ENCODE results near the gene MYEOV.

The MYEOV gene

DNA sequence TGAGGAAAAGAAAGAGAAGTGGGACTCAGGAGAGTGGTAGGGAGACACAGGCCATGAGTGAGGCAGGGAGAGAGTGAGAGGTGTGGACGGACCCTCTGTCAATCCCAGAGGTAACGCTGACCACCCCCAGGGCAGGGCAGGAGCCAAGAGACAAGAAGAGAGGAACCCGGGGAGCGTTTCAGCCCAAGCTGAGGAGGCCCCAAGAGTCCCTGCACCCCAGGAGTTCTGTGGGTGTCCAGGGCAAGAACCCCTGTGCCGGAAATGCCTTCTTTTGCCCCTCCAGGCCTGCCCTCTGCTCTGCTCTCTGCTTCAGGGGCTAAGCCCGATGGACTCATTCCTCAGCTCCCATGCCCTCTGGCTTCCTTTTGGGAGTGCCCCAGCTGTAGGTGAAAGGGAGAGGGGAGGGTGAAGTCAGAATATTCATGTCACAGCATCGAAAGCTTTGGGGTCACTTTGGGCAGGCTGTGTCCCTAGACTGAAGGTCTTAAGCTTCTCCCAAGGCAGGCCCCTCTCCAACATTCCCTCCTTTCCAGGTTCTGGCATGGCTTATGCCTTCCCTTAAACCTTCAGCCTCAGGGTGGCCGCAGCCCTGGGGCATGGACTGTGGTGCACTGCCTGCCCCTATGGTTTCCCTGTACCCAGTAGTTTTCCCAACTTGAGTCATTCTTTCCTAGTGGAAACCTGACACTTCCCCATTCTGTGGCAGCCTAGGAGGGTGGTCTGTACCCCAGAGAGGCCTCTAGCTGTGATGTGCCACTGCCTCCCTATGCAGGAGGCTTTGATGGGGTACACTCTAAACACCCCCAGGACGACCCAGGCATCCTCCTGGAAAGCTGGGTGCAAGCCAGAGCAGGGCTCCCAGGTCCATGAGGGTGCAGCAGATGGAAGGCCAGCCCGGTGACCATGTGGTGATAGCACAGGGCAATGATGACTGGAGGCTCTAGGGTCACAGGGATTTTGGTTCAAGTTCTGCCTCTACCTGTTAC lies 27.1 kb downstream of the MYEOV start:
- no peak overlapping the region for H3K27ac ChIP-seq
- TF ChIP-seq, protein P1, sequence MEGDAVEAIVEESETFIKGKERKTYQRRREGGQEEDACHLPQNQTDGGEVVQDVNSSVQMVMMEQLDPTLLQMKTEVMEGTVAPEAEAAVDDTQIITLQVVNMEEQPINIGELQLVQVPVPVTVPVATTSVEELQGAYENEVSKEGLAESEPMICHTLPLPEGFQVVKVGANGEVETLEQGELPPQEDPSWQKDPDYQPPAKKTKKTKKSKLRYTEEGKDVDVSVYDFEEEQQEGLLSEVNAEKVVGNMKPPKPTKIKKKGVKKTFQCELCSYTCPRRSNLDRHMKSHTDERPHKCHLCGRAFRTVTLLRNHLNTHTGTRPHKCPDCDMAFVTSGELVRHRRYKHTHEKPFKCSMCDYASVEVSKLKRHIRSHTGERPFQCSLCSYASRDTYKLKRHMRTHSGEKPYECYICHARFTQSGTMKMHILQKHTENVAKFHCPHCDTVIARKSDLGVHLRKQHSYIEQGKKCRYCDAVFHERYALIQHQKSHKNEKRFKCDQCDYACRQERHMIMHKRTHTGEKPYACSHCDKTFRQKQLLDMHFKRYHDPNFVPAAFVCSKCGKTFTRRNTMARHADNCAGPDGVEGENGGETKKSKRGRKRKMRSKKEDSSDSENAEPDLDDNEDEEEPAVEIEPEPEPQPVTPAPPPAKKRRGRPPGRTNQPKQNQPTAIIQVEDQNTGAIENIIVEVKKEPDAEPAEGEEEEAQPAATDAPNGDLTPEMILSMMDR (conservative IDR thresholded peaks at IDR 0.05): no peak
- no peak for TF ChIP-seq ZFX (IDR thresholded peaks at IDR 0.05)

- H3K27ac ChIP-seq: no peak overlapping the region
- TF ChIP-seq ZFX (IDR thresholded peaks at IDR 0.05): no peak
- TF ChIP-seq, protein P1 (conservative IDR thresholded peaks at IDR 0.05): no peak
These were observed 28.0 kb downstream of the MYEOV start for GRCh38 chr11:69321877-69322361.

GRCh38 chr11:69325446-69325845 lies 31.5 kb downstream of the MYEOV start:
- TF ChIP-seq ZFX (IDR thresholded peaks at IDR 0.05): no peak
- TF ChIP-seq, protein P1 (conservative IDR thresholded peaks at IDR 0.05): no peak
- no peak overlapping the region for H3K27ac ChIP-seq

DNA sequence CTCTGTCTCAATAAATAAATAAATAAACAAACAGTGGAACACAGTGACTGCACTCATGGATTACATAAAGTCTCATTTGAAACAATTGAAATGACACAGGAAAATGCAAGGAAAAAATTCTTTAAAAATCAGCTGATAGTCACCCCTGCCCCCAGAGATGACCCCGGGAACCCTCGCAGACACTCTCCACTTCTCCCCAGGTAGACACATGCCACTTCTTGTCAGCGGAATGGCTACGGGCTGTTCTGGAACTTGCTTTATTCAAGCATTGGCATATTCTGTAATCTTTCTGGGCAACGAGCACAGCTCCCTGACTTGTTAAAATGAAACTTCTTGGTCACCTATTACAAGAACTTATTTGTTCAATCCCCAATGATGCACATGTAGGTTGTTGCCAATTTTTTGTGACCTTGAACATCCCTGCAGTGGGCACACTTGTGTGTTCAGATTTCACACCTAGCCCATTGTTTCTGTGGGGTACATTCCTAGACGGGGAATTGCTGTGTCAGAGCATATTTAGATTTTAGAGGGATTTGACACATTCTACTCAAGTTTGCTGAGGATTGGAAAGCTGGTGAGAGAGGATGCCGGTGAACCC lies 32.8 kb downstream of the MYEOV start:
- no peak overlapping the region for H3K27ac ChIP-seq
- TF ChIP-seq ZFX (IDR thresholded peaks at IDR 0.05): no peak
- TF ChIP-seq, protein P1 (conservative IDR thresholded peaks at IDR 0.05): no peak

DNA sequence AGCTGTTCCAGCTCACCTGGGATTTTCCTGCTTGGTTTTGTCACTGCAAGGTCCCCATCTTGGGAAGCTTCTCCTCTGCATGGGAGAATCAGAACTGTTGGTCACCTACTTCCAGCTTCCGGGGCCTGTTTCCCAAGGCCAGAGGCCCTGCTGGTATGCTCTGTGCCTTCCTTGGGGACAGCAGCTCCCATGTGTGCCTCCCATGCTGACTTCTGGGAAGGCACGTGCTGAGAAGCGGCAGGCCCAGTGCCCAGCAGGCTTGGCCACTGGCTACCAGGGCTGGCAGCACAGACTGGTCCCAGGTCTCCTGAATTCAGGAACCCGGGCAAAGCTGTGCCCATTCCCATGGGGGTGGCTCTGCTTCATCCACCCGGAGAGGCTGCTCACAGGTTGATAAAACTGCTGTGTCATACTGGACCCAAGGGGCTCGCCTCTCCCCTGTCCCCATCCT lies 33.8 kb downstream of the MYEOV start:
- no peak overlapping the region for H3K27ac ChIP-seq
- TF ChIP-seq ZFX (IDR thresholded peaks at IDR 0.05): no peak
- TF ChIP-seq, protein P1 (conservative IDR thresholded peaks at IDR 0.05): no peak

GRCh38 chr11:69328231-69328630 lies 34.3 kb downstream of the MYEOV start:
- TF ChIP-seq ZFX (IDR thresholded peaks at IDR 0.05): no peak
- TF ChIP-seq, protein P1 (conservative IDR thresholded peaks at IDR 0.05): no peak
- H3K27ac ChIP-seq: no peak overlapping the region

DNA sequence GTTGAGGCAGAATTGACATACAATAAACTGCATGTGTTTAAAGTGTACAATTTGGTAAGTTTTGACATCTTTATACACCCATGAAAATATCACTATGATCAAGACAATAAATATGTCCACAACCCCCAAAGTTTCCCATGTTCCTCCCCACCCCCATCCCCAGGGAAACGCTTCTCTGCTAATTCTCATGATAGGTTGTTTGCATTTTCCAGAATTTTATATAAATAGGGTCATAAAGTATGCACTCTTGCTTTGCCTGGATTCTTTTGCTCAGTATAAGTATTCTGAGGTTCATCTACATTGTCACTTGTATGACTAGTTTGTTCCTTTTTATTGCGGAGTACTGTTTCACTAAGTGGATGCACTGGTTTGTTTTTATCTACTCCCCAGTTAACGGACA lies 35.6 kb downstream of the MYEOV start:
- TF ChIP-seq ZFX (IDR thresholded peaks at IDR 0.05): no peak
- TF ChIP-seq, protein P1 (conservative IDR thresholded peaks at IDR 0.05): no peak

More for the DNA sequence above, 35.6 kb downstream of the MYEOV start:
- H3K27ac ChIP-seq: no peak overlapping the region
